ENCODE results near the gene GNPAT.
A peak's percentile ranks its signal among the peaks of the same experiment; 100 is the strongest.
"Not testable (repeated sequence)": the region's sequence is repeated elsewhere in the genome, so short reads cannot be mapped to it uniquely, and the experiment has no call there.

Gene GNPAT

GRCh38 chr1:231210126-231210525 is 30.9 kb upstream of the GNPAT start:
- H3K27me3 ChIP-seq (ENCODE audit: low read depth, low read length): peaks cover under 1% of the 10 kb centered on the region
- H3K4me3 ChIP-seq (ENCODE audit: low read length): no peak overlapping the region
- TF ChIP-seq EZH2phosphoT487 (IDR thresholded peaks at IDR 0.05; ENCODE audit: low read depth): no peak
- no peak overlapping the region for H3K27ac ChIP-seq (ENCODE audit: low read length)
- peaks cover 11% of the 10 kb centered on the region for H3K4me1 ChIP-seq (ENCODE audit: low read length)
- H3K79me2 ChIP-seq (ENCODE audit: low read length): no peaks in the 10 kb centered on the region
- no peaks in the 10 kb centered on the region for H3K9me3 ChIP-seq (ENCODE audit: insufficient read depth, low read length)
- H4K20me1 ChIP-seq (ENCODE audit: insufficient read depth, low read length): no peaks in the 10 kb centered on the region
- no peaks in the 10 kb centered on the region for H3K36me3 ChIP-seq (replicated peaks; ENCODE audit: low read depth, low read length)
- no peak overlapping the region for H3K9ac ChIP-seq (ENCODE audit: low read length)
- no peak overlapping the region for H3K4me2 ChIP-seq (ENCODE audit: low read length)
- no peak overlapping the region for H2AFZ ChIP-seq (ENCODE audit: low read depth, low read length)

GRCh38 chr1:231211005-231211857 is 29.8 kb upstream of the GNPAT start:
- H3K79me2 ChIP-seq (ENCODE audit: low read length): no peaks in the 10 kb centered on the region
- TF ChIP-seq CTCF (IDR thresholded peaks at IDR 0.05; ENCODE audit: low read depth, low read length): peak; percentile 94
- no peak for TF ChIP-seq EZH2phosphoT487 (IDR thresholded peaks at IDR 0.05; ENCODE audit: low read depth)
- H3K9me3 ChIP-seq (ENCODE audit: insufficient read depth, low read length): no peaks in the 10 kb centered on the region
- peak overlapping the region; percentile 61 for H3K9ac ChIP-seq (ENCODE audit: low read length)
- H3K27me3 ChIP-seq (ENCODE audit: low read depth, low read length): peaks cover 8% of the 10 kb centered on the region
- no peaks in the 10 kb centered on the region for H4K20me1 ChIP-seq (ENCODE audit: insufficient read depth, low read length)
- peak overlapping the region; percentile 80 for H3K4me3 ChIP-seq (ENCODE audit: low read length)
- no peaks in the 10 kb centered on the region for H3K36me3 ChIP-seq (replicated peaks; ENCODE audit: low read depth, low read length)
- H2AFZ ChIP-seq (ENCODE audit: low read depth, low read length): peak overlapping the region; percentile 93
- H3K4me1 ChIP-seq (ENCODE audit: low read length): peaks cover 22% of the 10 kb centered on the region
- peak overlapping the region; percentile 69 for H3K4me2 ChIP-seq (ENCODE audit: low read length)
- H3K27ac ChIP-seq (ENCODE audit: low read length): no peak overlapping the region

- not testable (repeated sequence) for H3K36me3 ChIP-seq (replicated peaks; ENCODE audit: low read depth, low read length); H3K79me2 ChIP-seq (ENCODE audit: low read length); H3K9ac ChIP-seq (ENCODE audit: low read length); H3K4me2 ChIP-seq (ENCODE audit: low read length); H2AFZ ChIP-seq (ENCODE audit: low read depth, low read length); H3K27me3 ChIP-seq (ENCODE audit: low read depth, low read length); H3K9me3 ChIP-seq (ENCODE audit: insufficient read depth, low read length); H3K4me3 ChIP-seq (ENCODE audit: low read length); H3K27ac ChIP-seq (ENCODE audit: low read length); H4K20me1 ChIP-seq (ENCODE audit: insufficient read depth, low read length)
- peaks cover 23% of the 10 kb centered on the region for H3K4me1 ChIP-seq (ENCODE audit: low read length)
These were observed 28.7 kb upstream of the GNPAT start for GRCh38 chr1:231212301-231212700.

- TF ChIP-seq CTCF (IDR thresholded peaks at IDR 0.05; ENCODE audit: low read depth, low read length) (no peak), EZH2phosphoT487 (IDR thresholded peaks at IDR 0.05; ENCODE audit: low read depth) (no peak)
- H3K79me2 ChIP-seq (ENCODE audit: low read length): no peaks in the 10 kb centered on the region
- H3K9me3 ChIP-seq (ENCODE audit: insufficient read depth, low read length): no peaks in the 10 kb centered on the region
- H3K4me1 ChIP-seq (ENCODE audit: low read length): peaks cover 23% of the 10 kb centered on the region
- no peaks in the 10 kb centered on the region for H3K36me3 ChIP-seq (replicated peaks; ENCODE audit: low read depth, low read length)
- H3K27ac ChIP-seq (ENCODE audit: low read length): no peak overlapping the region
- no peaks in the 10 kb centered on the region for H4K20me1 ChIP-seq (ENCODE audit: insufficient read depth, low read length)
- no peak overlapping the region for H3K9ac ChIP-seq (ENCODE audit: low read length)
- H3K4me2 ChIP-seq (ENCODE audit: low read length): no peak overlapping the region
- peaks cover 9% of the 10 kb centered on the region for H3K27me3 ChIP-seq (ENCODE audit: low read depth, low read length)
- no peak overlapping the region for H2AFZ ChIP-seq (ENCODE audit: low read depth, low read length)
- H3K4me3 ChIP-seq (ENCODE audit: low read length): no peak overlapping the region
These were observed 27.0 kb upstream of the GNPAT start for GRCh38 chr1:231213831-231214573.

Data from OCI-LY3 (cell line).